Stimulated activated CD4-positive, alpha-beta T cell treated with anti-CD3 and anti-CD28 coated beads, Interleukin-2, amount 100 ng/mL, for 48 hours (primary cell): Measurements from ENCODE around the gene TDP2.

Experiments
- DNase-seq, 2 donors: peaks; one replicate each; pipeline ENCODE4 v3.0.0-alpha.2; 2020

Gene TDP2

GRCh38 chr6:24666641-24667377, at the start of gene TDP2, which contains the start of gene ACOT13:
Gene TDP2, minus strand, starts transcription at chr6:24666899. Its CDS starts 37 bp downstream, at chr6:24666862.
Gene ACOT13, plus strand, starts transcription at chr6:24667077. Its CDS starts 187 bp downstream, at chr6:24667264.
- DNase-seq, result peak; percentile 90 to 91

GRCh38 chr6:24710519-24711303, 44.0 kb upstream of the TDP2 start:
- no peak for DNase-seq

GRCh38 chr6:24709014-24709711, 42.5 kb upstream of the TDP2 start:
- no peak for DNase-seq

GRCh38 chr6:24708612-24709011, 41.9 kb upstream of the TDP2 start:
- DNase-seq, result no peak

- DNase-seq, result no peak
These were observed 37.8 kb upstream of the TDP2 start for GRCh38 chr6:24704468-24704867.

- DNase-seq, result no peak
These were observed 36.1 kb upstream of the TDP2 start for GRCh38 chr6:24702720-24703282.

GRCh38 chr6:24699521-24700359, 33.0 kb upstream of the TDP2 start:
- DNase-seq, result no peak

GRCh38 chr6:24696097-24696496, 29.4 kb upstream of the TDP2 start:
- DNase-seq, result no peak

- DNase-seq, result peak; percentile 14 to 28
These were observed 28.9 kb upstream of the TDP2 start for GRCh38 chr6:24695635-24696034.

- no peak for DNase-seq
These were observed 27.5 kb upstream of the TDP2 start for GRCh38 chr6:24694198-24694597.

- no peak for DNase-seq
These were observed 26.3 kb upstream of the TDP2 start for GRCh38 chr6:24692848-24693592.

- DNase-seq, result no peak
These were observed 25.7 kb upstream of the TDP2 start for GRCh38 chr6:24692415-24692814.

GRCh38 chr6:24692003-24692402, 25.3 kb upstream of the TDP2 start:
- DNase-seq, result no peak

- no peak for DNase-seq
These were observed 24.9 kb upstream of the TDP2 start for GRCh38 chr6:24691550-24691949.

- no peak for DNase-seq
These were observed 23.9 kb upstream of the TDP2 start for GRCh38 chr6:24690593-24690992.

GRCh38 chr6:24689964-24690363, 23.3 kb upstream of the TDP2 start:
- DNase-seq, result no peak

GRCh38 chr6:24686946-24687345, 20.2 kb upstream of the TDP2 start:
- no peak for DNase-seq

GRCh38 chr6:24686408-24686807, 19.7 kb upstream of the TDP2 start:
- DNase-seq, result no peak

- DNase-seq, result no peak
These were observed 16.9 kb upstream of the TDP2 start for GRCh38 chr6:24683297-24684296.

- DNase-seq, result no peak
These were observed 13.9 kb upstream of the TDP2 start for GRCh38 chr6:24680582-24680981.
